HK-2 (cell line): ENCODE measurements around the gene WDR1.

Experiments used
- DNase-seq: peaks from one replicate; pipeline ENCODE4 v3.0.0-alpha.2; 2018; ENCODE audit not compliant: unreplicated experiment

Gene WDR1

GRCh38 chr4:10066670-10067651 is 49.6 kb downstream of the WDR1 start:
- DNase-seq = no peak

- DNase-seq = no peak
Observed at GRCh38 chr4:10066206-10066605, 50.4 kb downstream of the WDR1 start.

- peak; percentile 80 for DNase-seq
Observed at GRCh38 chr4:10063544-10064300, 52.9 kb downstream of the WDR1 start.

GRCh38 chr4:10061650-10062415 is 54.8 kb downstream of the WDR1 start:
- DNase-seq = no peak

GRCh38 chr4:10058371-10058770 is 58.2 kb downstream of the WDR1 start:
- DNase-seq = no peak

- no peak for DNase-seq
Observed at GRCh38 chr4:10057023-10057395, 59.6 kb downstream of the WDR1 start.

GRCh38 chr4:10056334-10057022 is 60.1 kb downstream of the WDR1 start:
- no peak for DNase-seq

GRCh38 chr4:10055871-10056270 is 60.7 kb downstream of the WDR1 start:
- DNase-seq = no peak

GRCh38 chr4:10054571-10055041 is 62.0 kb downstream of the WDR1 start:
- no peak for DNase-seq

GRCh38 chr4:10053635-10054453 is 62.8 kb downstream of the WDR1 start:
- DNase-seq = no peak

- no peak for DNase-seq
Observed at GRCh38 chr4:10051517-10052135, 65.0 kb downstream of the WDR1 start.

- no peak for DNase-seq
Observed at GRCh38 chr4:10050721-10051120, 65.9 kb downstream of the WDR1 start.

- DNase-seq = no peak
Observed at GRCh38 chr4:10050261-10050661, 66.3 kb downstream of the WDR1 start.

GRCh38 chr4:10048941-10049697 is 67.5 kb downstream of the WDR1 start:
- no peak for DNase-seq

- no peak for DNase-seq
Observed at GRCh38 chr4:10047967-10048366, 68.6 kb downstream of the WDR1 start.

GRCh38 chr4:10046471-10046870 is 70.1 kb downstream of the WDR1 start:
- DNase-seq = no peak

GRCh38 chr4:10045481-10045880 is 71.1 kb downstream of the WDR1 start:
- no peak for DNase-seq

- no peak for DNase-seq
Observed at GRCh38 chr4:10041036-10041435, 75.6 kb downstream of the WDR1 start.
